Measurements from ENCODE around the gene SCUBE2. TPM values are rescaled to one million over a fixed set of nuclear protein-coding genes. Genes with fewer than 3 reads are reported as not detected.

The SCUBE2 gene
- polyA plus RNA-seq, 2 of the 4 experiments (the other 2 are of a cell fraction) = 0.49 to 0.63 TPM

DNA sequence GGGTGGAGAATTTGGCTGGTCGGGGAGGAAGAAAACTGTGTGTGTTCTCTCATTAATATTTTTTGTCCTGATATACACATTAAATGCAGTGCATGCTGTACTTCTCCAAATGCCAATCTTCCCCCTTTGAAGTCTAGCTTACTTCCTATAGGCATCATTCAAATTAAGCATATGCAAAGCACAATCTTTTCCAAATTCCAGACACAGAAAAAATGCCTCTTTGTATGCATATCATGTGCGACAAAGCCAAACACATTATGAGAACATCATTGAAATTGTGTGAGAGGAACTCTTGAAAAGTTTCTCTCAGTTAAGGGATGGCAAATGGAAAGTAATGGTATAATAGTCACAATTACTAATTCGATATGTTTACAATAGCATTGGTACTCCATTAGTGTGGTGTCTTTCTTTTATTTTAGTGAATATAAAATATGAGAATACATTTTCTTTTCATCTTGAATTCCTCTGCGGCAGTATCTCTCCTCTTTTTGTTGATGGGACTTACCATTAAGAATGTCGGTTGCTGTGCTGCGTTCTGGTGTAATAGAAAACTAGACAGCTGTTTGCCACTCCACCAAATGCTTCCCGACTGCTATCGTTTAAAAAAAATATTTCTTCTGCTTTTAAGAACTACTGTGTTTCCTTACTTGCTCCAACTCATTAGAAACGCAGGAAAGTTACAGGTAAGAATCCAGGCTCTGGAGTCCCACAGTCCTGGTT is 68.3 kb downstream of the SCUBE2 start:
- DNase-seq (ENCODE audit: low read depth in 1 of 2, low spot score in 1 of 2) = no peak
- TF ChIP-seq PHF8 (IDR thresholded peaks at IDR 0.05; ENCODE audit: borderline replicate concordance, low read depth) (no peak), POLR2A (IDR thresholded peaks at IDR 0.05; ENCODE audit: low read length) (no peak), HOXA7 (CRISPR knock-in tag; IDR thresholded peaks at IDR 0.05) (no peak), HOXB13 (CRISPR knock-in tag; IDR thresholded peaks at IDR 0.05; ENCODE audit: low read depth) (no peak), HEYL (CRISPR knock-in tag; IDR thresholded peaks at IDR 0.05) (no peak), FOSB (CRISPR knock-in tag; IDR thresholded peaks at IDR 0.05) (no peak), ZNF302 (CRISPR knock-in tag; IDR thresholded peaks at IDR 0.05) (no peak)
- TF ChIP-seq, protein P1, sequence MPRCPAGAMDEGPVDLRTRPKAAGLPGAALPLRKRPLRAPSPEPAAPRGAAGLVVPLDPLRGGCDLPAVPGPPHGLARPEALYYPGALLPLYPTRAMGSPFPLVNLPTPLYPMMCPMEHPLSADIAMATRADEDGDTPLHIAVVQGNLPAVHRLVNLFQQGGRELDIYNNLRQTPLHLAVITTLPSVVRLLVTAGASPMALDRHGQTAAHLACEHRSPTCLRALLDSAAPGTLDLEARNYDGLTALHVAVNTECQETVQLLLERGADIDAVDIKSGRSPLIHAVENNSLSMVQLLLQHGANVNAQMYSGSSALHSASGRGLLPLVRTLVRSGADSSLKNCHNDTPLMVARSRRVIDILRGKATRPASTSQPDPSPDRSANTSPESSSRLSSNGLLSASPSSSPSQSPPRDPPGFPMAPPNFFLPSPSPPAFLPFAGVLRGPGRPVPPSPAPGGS (IDR thresholded peaks at IDR 0.05) = no peak
- CTCF ChIA-PET = interaction anchor here (1.0 to 3.6 kb wide), 3 partner anchors 8 to 115 kb away, joined by 4 to 35 read pairs (median 12); no protein-coding TSS in a partner anchor
- POLR2A ChIA-PET = no interaction called here
- Histone ChIP-seq H3K9me3 (no peaks in the 10 kb centered on the region), H3K4me2 (no peak overlapping the region), H3K4me3 (no peak overlapping the region), H3K27ac (no peak overlapping the region), H3K4me1 (no peaks in the 10 kb centered on the region)
- WGBS (ENCODE audit: missing lambda C conversion rate) = 62% methylated on average over 9 of the region's 9 CpGs
- FAIRE-seq = no peak
- ATAC-seq = no peak

DNA sequence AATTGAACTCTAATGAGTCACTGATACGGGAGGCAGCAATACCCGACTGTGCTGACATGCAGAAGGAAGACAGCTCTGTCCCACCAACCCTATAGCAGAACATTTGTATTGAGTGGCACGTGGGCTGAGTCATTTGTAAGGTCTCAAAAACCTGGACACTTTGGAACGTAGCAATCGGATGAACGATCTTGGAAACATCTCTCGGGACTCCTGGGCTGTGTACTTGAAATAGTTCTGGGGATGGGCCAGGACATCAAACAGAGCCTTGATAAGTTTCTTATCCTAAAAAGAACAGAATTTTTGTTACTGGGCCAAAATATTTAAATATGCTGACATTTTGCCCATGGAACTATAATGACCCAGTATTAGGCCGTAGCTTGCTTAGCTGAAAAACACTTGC is 70.5 kb downstream of the SCUBE2 start:
- Histone ChIP-seq H3K4me1 (no peaks in the 10 kb centered on the region), H3K4me2 (no peak overlapping the region), H3K27ac (no peak overlapping the region), H3K9me3 (no peaks in the 10 kb centered on the region), H3K4me3 (no peak overlapping the region)
- CTCF ChIA-PET = interaction anchor here (0.6 to 1.5 kb wide), 3 partner anchors 13 to 499 kb away, joined by 3 to 4 read pairs (median 3); no protein-coding TSS in a partner anchor
- FAIRE-seq (no peak), DNase-seq (ENCODE audit: low read depth in 1 of 2, low spot score in 1 of 2) (no peak), ATAC-seq (no peak)
- POLR2A ChIA-PET = no interaction called here
- WGBS (ENCODE audit: missing lambda C conversion rate) = 68% methylated on average over 8 of the region's 8 CpGs
- TF ChIP-seq, protein P2, sequence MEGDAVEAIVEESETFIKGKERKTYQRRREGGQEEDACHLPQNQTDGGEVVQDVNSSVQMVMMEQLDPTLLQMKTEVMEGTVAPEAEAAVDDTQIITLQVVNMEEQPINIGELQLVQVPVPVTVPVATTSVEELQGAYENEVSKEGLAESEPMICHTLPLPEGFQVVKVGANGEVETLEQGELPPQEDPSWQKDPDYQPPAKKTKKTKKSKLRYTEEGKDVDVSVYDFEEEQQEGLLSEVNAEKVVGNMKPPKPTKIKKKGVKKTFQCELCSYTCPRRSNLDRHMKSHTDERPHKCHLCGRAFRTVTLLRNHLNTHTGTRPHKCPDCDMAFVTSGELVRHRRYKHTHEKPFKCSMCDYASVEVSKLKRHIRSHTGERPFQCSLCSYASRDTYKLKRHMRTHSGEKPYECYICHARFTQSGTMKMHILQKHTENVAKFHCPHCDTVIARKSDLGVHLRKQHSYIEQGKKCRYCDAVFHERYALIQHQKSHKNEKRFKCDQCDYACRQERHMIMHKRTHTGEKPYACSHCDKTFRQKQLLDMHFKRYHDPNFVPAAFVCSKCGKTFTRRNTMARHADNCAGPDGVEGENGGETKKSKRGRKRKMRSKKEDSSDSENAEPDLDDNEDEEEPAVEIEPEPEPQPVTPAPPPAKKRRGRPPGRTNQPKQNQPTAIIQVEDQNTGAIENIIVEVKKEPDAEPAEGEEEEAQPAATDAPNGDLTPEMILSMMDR (IDR thresholded peaks at IDR 0.05) = no peak
- TF ChIP-seq PHF8 (IDR thresholded peaks at IDR 0.05; ENCODE audit: borderline replicate concordance, low read depth) (no peak), TFCP2L1 (CRISPR knock-in tag; IDR thresholded peaks at IDR 0.05) (no peak), ZFP36 (IDR thresholded peaks at IDR 0.05; ENCODE audit: borderline replicate concordance, partially characterized antibody) (no peak), ESRRA (IDR thresholded peaks at IDR 0.05; ENCODE audit: borderline replicate concordance, low read length) (no peak)

DNA sequence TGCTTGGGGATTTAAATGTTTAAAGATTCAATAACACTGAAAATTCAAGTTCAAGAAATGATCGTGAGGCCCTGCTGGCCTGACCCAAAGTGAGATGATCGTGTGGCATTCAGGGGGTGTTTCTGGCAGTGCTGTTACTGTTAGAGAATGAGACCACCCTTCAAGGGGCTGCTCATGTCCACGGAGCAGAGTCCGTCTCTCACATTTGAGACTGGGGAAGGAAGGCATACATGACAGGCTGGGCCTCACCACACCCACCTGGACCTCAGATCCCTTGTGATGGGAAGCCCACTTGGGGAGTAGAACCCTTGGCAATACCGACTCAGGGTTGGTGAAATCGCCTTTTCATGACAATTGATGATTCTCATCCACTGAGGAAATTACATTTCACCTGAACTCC is 71.5 kb downstream of the SCUBE2 start:
- Histone ChIP-seq H3K4me1 (no peaks in the 10 kb centered on the region), H3K4me3 (no peak overlapping the region), H3K27ac (no peak overlapping the region), H3K4me2 (no peak overlapping the region), H3K9me3 (no peaks in the 10 kb centered on the region)
- ATAC-seq (no peak), FAIRE-seq (no peak), DNase-seq (ENCODE audit: low read depth in 1 of 2, low spot score in 1 of 2) (no peak)
- WGBS (ENCODE audit: missing lambda C conversion rate) = 67% methylated on average over 6 of the region's 6 CpGs
- no peak for TF ChIP-seq POLR2A (IDR thresholded peaks at IDR 0.05; ENCODE audit: low read length)
- TF ChIP-seq SREBF2 (IDR thresholded peaks at IDR 0.05) = no peak
- TF ChIP-seq HDAC2 (IDR thresholded peaks at IDR 0.05) = no peak
- TF ChIP-seq ZSCAN20 (CRISPR knock-in tag; IDR thresholded peaks at IDR 0.05) = no peak
- TF ChIP-seq, protein P2 (IDR thresholded peaks at IDR 0.05) = no peak
- TF ChIP-seq, protein P1 (IDR thresholded peaks at IDR 0.05) = no peak
- no peak for TF ChIP-seq RARB (CRISPR knock-in tag; IDR thresholded peaks at IDR 0.05)
- TF ChIP-seq RAD21 (conservative IDR thresholded peaks at IDR 0.05 in 1 of 2, IDR thresholded peaks at IDR 0.05 in 1 of 2) = no peak
- TF ChIP-seq FOSB (CRISPR knock-in tag; IDR thresholded peaks at IDR 0.05) = no peak
- TF ChIP-seq ZC3H11A (IDR thresholded peaks at IDR 0.05) = no peak
- no peak for TF ChIP-seq ZFP36 (IDR thresholded peaks at IDR 0.05; ENCODE audit: borderline replicate concordance, partially characterized antibody)
- ChIA-PET POLR2A (no interaction called here), CTCF (interaction anchor here (1.5 to 1.6 kb wide), 3 partner anchors 8 to 118 kb away, joined by 3 to 5 read pairs (median 4); no protein-coding TSS in a partner anchor)

Measured in A549 (cell line).